HepG2 (cell line): ENCODE results near the gene AP1AR. TPM values are rescaled to one million over a fixed set of nuclear protein-coding genes. Genes with fewer than 3 reads are reported as not detected.

Source experiments
- ATF1 ChIP-seq: IDR thresholded peaks from 2 replicates; pipeline ENCODE4 v1.6.1; 2016; ENCODE audit warnings: mild to moderate bottlenecking, control low read depth
- BRCA1 ChIP-seq: sonication (generic); formaldehyde crosslinking; IDR thresholded peaks from 2 replicates; pipeline ENCODE4 v1.4.0; 2020; ENCODE audit warnings: missing genetic modification reagents
- CBX5 ChIP-seq: sonication (generic); formaldehyde crosslinking; IDR thresholded peaks from 2 replicates; pipeline ENCODE4 v1.4.0; 2020; ENCODE audit warnings: missing genetic modification reagents, borderline replicate concordance
- HNRNPUL1 ChIP-seq: fragments of 200-400 bp; formaldehyde crosslinking; IDR thresholded peaks from 2 replicates; pipeline ENCODE4 v1.6.1; 2017; ENCODE audit warnings: low read depth, mild to moderate bottlenecking, low read length, moderate library complexity
- KDM4B ChIP-seq: sonication (generic); formaldehyde crosslinking; IDR thresholded peaks from 2 replicates; pipeline ENCODE4 v1.4.0; 2020; ENCODE audit warnings: missing genetic modification reagents
- MTF2 ChIP-seq: sonication (generic); formaldehyde crosslinking; IDR thresholded peaks from 2 replicates; pipeline ENCODE4 v1.5.0; 2020; ENCODE audit warnings: missing genetic modification reagents, borderline replicate concordance
- NONO ChIP-seq, 2 experiments: fragments of 450-650 bp in 1 of 2; sonication (generic) in 1 of 2; formaldehyde crosslinking in 1 of 2; IDR thresholded peaks in 1 of 2; conservative IDR thresholded peaks in 1 of 2; 2 replicates each; pipeline versions ENCODE4 v1.6.1 to v1.8.0; 2017 to 2022; ENCODE audit warnings: mild to moderate bottlenecking in 1 of 2, missing genetic modification reagents in 1 of 2, moderate library complexity in 1 of 2
- ONECUT2 ChIP-seq: sonication (generic); formaldehyde crosslinking; IDR thresholded peaks from 2 replicates; pipeline ENCODE4 v1.4.0; 2020; ENCODE audit warnings: missing genetic modification reagents
- PHF20 ChIP-seq: sonication (generic); formaldehyde crosslinking; IDR thresholded peaks from 2 replicates; pipeline ENCODE4 v1.5.0; 2020; ENCODE audit warnings: mild to moderate bottlenecking, missing genetic modification reagents
- SMAD3 ChIP-seq: sonication (generic); formaldehyde crosslinking; IDR thresholded peaks from 2 replicates; pipeline ENCODE4 v1.4.0; 2020; ENCODE audit warnings: missing genetic modification reagents
- ZNF124 ChIP-seq: sonication (generic); formaldehyde crosslinking; IDR thresholded peaks from 2 replicates; pipeline ENCODE4 v1.4.0; 2020; ENCODE audit warnings: missing genetic modification reagents
- ZNF274 ChIP-seq: sonication (generic); formaldehyde crosslinking; IDR thresholded peaks from 2 replicates; pipeline ENCODE4 v1.5.1; 2020; ENCODE audit warnings: mild to moderate bottlenecking, missing genetic modification reagents
- ZNF660 ChIP-seq: sonication (generic); formaldehyde crosslinking; IDR thresholded peaks from 2 replicates; pipeline ENCODE4 v1.5.1; 2020; ENCODE audit warnings: mild to moderate bottlenecking, low read depth, missing genetic modification reagents, borderline replicate concordance
- ZNF749 ChIP-seq: sonication (generic); formaldehyde crosslinking; IDR thresholded peaks from 2 replicates; pipeline ENCODE4 v1.8.0; 2022; ENCODE audit warnings: mild to moderate bottlenecking, missing genetic modification reagents, moderate library complexity, borderline replicate concordance
- polyA plus RNA-seq, 8 experiments: library from polyadenylated mRNA; depleted of rRNA in 3 of 8; stranded (reverse) in 7 of 8; unstranded in 1 of 8; fragments of >200 nt; fragmentation: Illumina TruSeq in 4 of 8; extraction: Trizol in 4 of 8; gene quantifications; 2 replicates each; pipeline versions ENCODE4 v1.2.1 to v1.2.3, GENCODE V29; 2011 to 2016; ENCODE audit warnings: low read depth in 4 of 8, missing spikeins in 1 of 8, mixed read lengths in 1 of 8; ENCODE audit not compliant: insufficient read depth in 1 of 8
- total RNA-seq, 5 experiments: library from RNA; depleted of rRNA; stranded (reverse); fragments of >200 nt; fragmentation: Illumina TruSeq; extraction: Trizol; gene quantifications; 2 replicates each; pipeline ENCODE4 v1.2.3, GENCODE V29; 2016; ENCODE audit warnings: low read depth in 1 of 5
- TF ChIP-seq, protein P1 (sequence below): sonication (generic); formaldehyde crosslinking; conservative IDR thresholded peaks from 2 replicates; pipeline ENCODE4 v1.4.0; 2020; ENCODE audit warnings: mild to moderate bottlenecking, missing genetic modification reagents, moderate library complexity
- TF ChIP-seq, protein P2 (sequence below): sonication (generic); formaldehyde crosslinking; IDR thresholded peaks from 2 replicates; pipeline ENCODE4 v1.4.0; 2020; ENCODE audit warnings: missing genetic modification reagents
- TF ChIP-seq, protein P3 (sequence below): sonication (generic); formaldehyde crosslinking; conservative IDR thresholded peaks from 2 replicates; pipeline ENCODE4 v1.8.1; 2023; ENCODE audit warnings: missing genetic modification reagents
- TF ChIP-seq, protein P4 (sequence below): sonication (generic); formaldehyde crosslinking; IDR thresholded peaks from 2 replicates; pipeline ENCODE4 v1.5.1; 2020; ENCODE audit warnings: mild to moderate bottlenecking, moderate library complexity, missing genetic modification reagents

Gene AP1AR
- total and polyA plus RNA-seq, 2 of the 13 experiments (the other 11 are each of a cell fraction or from before 2014, with no cell fraction given): 24.9 to 39.9 TPM

DNA sequence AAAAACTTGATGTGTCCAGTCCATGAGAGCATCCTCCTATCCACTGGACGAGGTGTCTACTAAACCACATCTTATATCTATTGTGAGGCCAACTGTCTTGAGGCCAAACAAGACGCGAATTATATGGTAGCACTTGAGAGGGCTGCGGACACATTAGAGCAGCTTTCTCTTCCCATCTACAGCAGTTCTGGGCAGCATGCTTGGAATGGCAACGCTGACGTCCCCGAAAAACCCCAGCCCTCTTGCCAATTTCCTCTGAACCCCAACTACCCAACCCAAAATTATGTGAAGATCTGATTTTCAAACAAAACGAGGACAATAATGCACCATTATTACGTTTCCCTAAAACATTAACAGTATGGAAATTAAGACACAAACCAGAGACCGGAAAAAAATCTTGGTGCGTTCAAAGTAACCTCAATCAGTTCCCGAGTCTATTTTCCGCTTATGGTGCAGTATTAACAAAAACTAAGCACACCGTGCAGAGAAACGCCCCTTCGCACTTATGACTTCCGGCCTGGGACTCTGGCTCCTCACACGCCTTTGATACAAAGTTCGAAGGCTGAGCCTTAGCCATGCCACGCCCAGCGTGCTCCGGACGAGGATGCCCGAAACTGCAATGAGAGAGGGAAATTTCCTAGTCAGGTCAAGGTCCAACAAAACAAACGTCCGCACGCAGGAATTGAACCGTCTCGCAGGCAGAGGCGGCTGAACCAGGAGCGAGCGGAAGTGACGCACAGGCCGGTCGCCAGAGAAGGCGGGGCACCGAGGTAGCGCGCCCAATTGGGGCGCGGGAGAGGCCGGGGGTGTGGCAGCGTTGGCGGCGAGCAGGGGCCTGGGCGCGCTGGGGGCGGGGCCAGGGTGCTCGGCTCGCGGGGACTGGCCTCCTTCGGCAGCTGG is 458 bp upstream of the AP1AR start (continued):
- 0 out of 2 replicates have a peak, but pooled peaks have one; percentile 64 for TF ChIP-seq HNRNPUL1
- peak; percentile 63; the same call in 1 of the 2 replicates for TF ChIP-seq PHF20 (CRISPR knock-in tag)
- TF ChIP-seq ONECUT2 (CRISPR knock-in tag): peak; percentile 35; the same call in 1 of the 2 replicates
- TF ChIP-seq ZNF274 (CRISPR knock-in tag): no peak
- TF ChIP-seq MTF2 (CRISPR knock-in tag): no peak
- peak; percentile 65; the same call in 1 of the 2 replicates for TF ChIP-seq SMAD3 (CRISPR knock-in tag)
- TF ChIP-seq, protein P1, sequence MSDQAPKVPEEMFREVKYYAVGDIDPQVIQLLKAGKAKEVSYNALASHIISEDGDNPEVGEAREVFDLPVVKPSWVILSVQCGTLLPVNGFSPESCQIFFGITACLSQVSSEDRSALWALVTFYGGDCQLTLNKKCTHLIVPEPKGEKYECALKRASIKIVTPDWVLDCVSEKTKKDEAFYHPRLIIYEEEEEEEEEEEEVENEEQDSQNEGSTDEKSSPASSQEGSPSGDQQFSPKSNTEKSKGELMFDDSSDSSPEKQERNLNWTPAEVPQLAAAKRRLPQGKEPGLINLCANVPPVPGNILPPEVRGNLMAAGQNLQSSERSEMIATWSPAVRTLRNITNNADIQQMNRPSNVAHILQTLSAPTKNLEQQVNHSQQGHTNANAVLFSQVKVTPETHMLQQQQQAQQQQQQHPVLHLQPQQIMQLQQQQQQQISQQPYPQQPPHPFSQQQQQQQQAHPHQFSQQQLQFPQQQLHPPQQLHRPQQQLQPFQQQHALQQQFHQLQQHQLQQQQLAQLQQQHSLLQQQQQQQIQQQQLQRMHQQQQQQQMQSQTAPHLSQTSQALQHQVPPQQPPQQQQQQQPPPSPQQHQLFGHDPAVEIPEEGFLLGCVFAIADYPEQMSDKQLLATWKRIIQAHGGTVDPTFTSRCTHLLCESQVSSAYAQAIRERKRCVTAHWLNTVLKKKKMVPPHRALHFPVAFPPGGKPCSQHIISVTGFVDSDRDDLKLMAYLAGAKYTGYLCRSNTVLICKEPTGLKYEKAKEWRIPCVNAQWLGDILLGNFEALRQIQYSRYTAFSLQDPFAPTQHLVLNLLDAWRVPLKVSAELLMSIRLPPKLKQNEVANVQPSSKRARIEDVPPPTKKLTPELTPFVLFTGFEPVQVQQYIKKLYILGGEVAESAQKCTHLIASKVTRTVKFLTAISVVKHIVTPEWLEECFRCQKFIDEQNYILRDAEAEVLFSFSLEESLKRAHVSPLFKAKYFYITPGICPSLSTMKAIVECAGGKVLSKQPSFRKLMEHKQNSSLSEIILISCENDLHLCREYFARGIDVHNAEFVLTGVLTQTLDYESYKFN (CRISPR knock-in tag): peak; percentile 92
- TF ChIP-seq ZNF749: 0 out of 2 replicates have a peak, but pooled peaks have one; percentile 12
- TF ChIP-seq, protein P2, sequence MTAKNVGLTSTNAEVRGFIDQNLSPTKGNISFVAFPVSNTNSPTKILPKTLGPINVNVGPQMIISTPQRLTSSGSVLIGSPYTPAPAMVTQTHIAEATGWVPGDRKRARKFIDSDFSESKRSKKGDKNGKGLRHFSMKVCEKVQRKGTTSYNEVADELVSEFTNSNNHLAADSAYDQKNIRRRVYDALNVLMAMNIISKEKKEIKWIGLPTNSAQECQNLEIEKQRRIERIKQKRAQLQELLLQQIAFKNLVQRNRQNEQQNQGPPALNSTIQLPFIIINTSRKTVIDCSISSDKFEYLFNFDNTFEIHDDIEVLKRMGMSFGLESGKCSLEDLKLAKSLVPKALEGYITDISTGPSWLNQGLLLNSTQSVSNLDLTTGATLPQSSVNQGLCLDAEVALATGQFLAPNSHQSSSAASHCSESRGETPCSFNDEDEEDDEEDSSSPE (CRISPR knock-in tag): peak; percentile 83
- TF ChIP-seq CBX5 (CRISPR knock-in tag): peak; percentile 52; the same call in 1 of the 2 replicates
- TF ChIP-seq, protein P3, sequence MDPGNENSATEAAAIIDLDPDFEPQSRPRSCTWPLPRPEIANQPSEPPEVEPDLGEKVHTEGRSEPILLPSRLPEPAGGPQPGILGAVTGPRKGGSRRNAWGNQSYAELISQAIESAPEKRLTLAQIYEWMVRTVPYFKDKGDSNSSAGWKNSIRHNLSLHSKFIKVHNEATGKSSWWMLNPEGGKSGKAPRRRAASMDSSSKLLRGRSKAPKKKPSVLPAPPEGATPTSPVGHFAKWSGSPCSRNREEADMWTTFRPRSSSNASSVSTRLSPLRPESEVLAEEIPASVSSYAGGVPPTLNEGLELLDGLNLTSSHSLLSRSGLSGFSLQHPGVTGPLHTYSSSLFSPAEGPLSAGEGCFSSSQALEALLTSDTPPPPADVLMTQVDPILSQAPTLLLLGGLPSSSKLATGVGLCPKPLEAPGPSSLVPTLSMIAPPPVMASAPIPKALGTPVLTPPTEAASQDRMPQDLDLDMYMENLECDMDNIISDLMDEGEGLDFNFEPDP: no peak
- 0 out of 2 replicates have a peak, but pooled peaks have one; percentile 37 for TF ChIP-seq BRCA1 (CRISPR knock-in tag)
- peak; percentile 80 for TF ChIP-seq ATF1 (CRISPR knock-in tag)
- 0 out of 2 replicates have a peak, but pooled peaks have one; percentile 65 for TF ChIP-seq ZNF124 (CRISPR knock-in tag)
- TF ChIP-seq ZNF660: no peak
- no peak for TF ChIP-seq NONO (IDR thresholded peaks at IDR 0.05)
- peak; percentile 45 for TF ChIP-seq NONO (CRISPR knock-in tag; conservative IDR thresholded peaks at IDR 0.05)
- 0 out of 2 replicates have a peak, but pooled peaks have one; percentile 48 for TF ChIP-seq KDM4B (CRISPR knock-in tag)
- TF ChIP-seq, protein P4, sequence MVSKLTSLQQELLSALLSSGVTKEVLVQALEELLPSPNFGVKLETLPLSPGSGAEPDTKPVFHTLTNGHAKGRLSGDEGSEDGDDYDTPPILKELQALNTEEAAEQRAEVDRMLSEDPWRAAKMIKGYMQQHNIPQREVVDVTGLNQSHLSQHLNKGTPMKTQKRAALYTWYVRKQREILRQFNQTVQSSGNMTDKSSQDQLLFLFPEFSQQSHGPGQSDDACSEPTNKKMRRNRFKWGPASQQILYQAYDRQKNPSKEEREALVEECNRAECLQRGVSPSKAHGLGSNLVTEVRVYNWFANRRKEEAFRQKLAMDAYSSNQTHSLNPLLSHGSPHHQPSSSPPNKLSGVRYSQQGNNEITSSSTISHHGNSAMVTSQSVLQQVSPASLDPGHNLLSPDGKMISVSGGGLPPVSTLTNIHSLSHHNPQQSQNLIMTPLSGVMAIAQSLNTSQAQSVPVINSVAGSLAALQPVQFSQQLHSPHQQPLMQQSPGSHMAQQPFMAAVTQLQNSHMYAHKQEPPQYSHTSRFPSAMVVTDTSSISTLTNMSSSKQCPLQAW (CRISPR knock-in tag): peak; percentile 43; the same call in 1 of the 2 replicates
